Breast epithelium (tissue), 3 donors: Measurements from ENCODE around the gene SHISA5.
"Not testable (repeated sequence)": the region's sequence is repeated elsewhere in the genome, so short reads cannot be mapped to it uniquely, and the experiment has no call there.

ENCODE experiments used
- CTCF ChIP-seq, 3 donors: fragments of 450-650 bp; IDR thresholded peaks; one replicate each; pipeline ENCODE4 v1.5.1; 2016 to 2017; ENCODE audit warnings: antibody characterized with exemption in 3 of 3, mild to moderate bottlenecking in 3 of 3, moderate library complexity in 3 of 3
- POLR2A ChIP-seq: fragments of 450-650 bp; IDR thresholded peaks from one replicate; pipeline ENCODE4 v1.6.1; 2016; ENCODE audit warnings: antibody characterized with exemption, mild to moderate bottlenecking, moderate library complexity
- POLR2AphosphoS5 ChIP-seq, 3 donors: sonication (generic); formaldehyde crosslinking; IDR thresholded peaks; one replicate each; pipeline ENCODE4 v1.6.1; 2017; ENCODE audit warnings: antibody characterized with exemption in 3 of 3

- TF ChIP-seq POLR2A; CTCF (IDR thresholded peaks at IDR 0.05); POLR2AphosphoS5 (IDR thresholded peaks at IDR 0.05): not testable (repeated sequence)
Measured at GRCh38 chr3:48482822-48483221, 21.2 kb downstream of the SHISA5 start.
